Loucy (cell line): Measurements from ENCODE around the gene AMOTL2.

Experiments
- H2AFZ ChIP-seq: fragments of 200-600 bp; sonication (generic); 2 replicates; pipeline ENCODE4 v1.6.0; 2016; ENCODE audit warnings: antibody characterized with exemption, mild to moderate bottlenecking, low read length, moderate library complexity
- H3F3A ChIP-seq: fragments of 200-600 bp; 2 replicates; pipeline ENCODE4 v1.6.0; 2016; ENCODE audit warnings: antibody characterized with exemption, low read depth, mild to moderate bottlenecking
- H3K27me3 ChIP-seq: fragments of 200-600 bp; sonication (generic); 2 replicates; pipeline ENCODE4 v1.6.1; 2014; ENCODE audit warnings: low read length, mild to moderate bottlenecking; ENCODE audit not compliant: insufficient read depth, poor library complexity, severe bottlenecking
- H3K36me3 ChIP-seq: fragments of 200-600 bp; sonication (generic); 2 replicates; pipeline ENCODE4 v1.6.1; 2016; ENCODE audit warnings: low read length; ENCODE audit not compliant: insufficient read depth
- H3K4me1 ChIP-seq: fragments of 200-600 bp; sonication (generic); 2 replicates; pipeline ENCODE4 v1.5.1; 2014; ENCODE audit warnings: low read length, mild to moderate bottlenecking; ENCODE audit not compliant: insufficient read depth, poor library complexity, severe bottlenecking
- H3K4me2 ChIP-seq: fragments of 200-600 bp; sonication (generic); 2 replicates; pipeline ENCODE4 v1.6.0; 2014; ENCODE audit warnings: antibody characterized with exemption, low read length, low read depth, mild to moderate bottlenecking; ENCODE audit not compliant: poor library complexity, severe bottlenecking
- H3K4me3 ChIP-seq: fragments of 200-600 bp; sonication (generic); 2 replicates; pipeline ENCODE4 v1.5.1; 2014; ENCODE audit warnings: low read length, mild to moderate bottlenecking, mixed read lengths; ENCODE audit not compliant: poor library complexity, severe bottlenecking
- H3K79me2 ChIP-seq: fragments of 200-600 bp; sonication (generic); 2 replicates; pipeline ENCODE4 v1.6.1; 2014; ENCODE audit warnings: low read length; ENCODE audit not compliant: insufficient read depth
- H3K9ac ChIP-seq: fragments of 200-600 bp; sonication (generic); 2 replicates; pipeline ENCODE4 v1.6.0; 2014; ENCODE audit warnings: mild to moderate bottlenecking, low read depth, low read length, moderate library complexity; ENCODE audit not compliant: poor library complexity, severe bottlenecking
- H3K9me2 ChIP-seq: fragments of 200-600 bp; sonication (generic); replicated peaks from 2 replicates; pipeline ENCODE4 v1.6.1; 2016; ENCODE audit warnings: low read depth, low read length, mixed read lengths
- H3K9me3 ChIP-seq: fragments of 200-600 bp; sonication (generic); 2 replicates; pipeline ENCODE4 v1.6.1; 2014; ENCODE audit warnings: mild to moderate bottlenecking, antibody characterized with exemption, low read length, low read depth; ENCODE audit not compliant: insufficient read depth
- H4K20me1 ChIP-seq: fragments of 200-600 bp; sonication (generic); 2 replicates; pipeline ENCODE4 v1.6.0; 2014; ENCODE audit warnings: antibody characterized with exemption, low read length, mild to moderate bottlenecking; ENCODE audit not compliant: insufficient read depth, poor library complexity, severe bottlenecking
- EZH2phosphoT487 ChIP-seq: fragments of 200-600 bp; IDR thresholded peaks from 2 replicates; pipeline ENCODE4 v1.6.1; 2018; ENCODE audit warnings: antibody characterized with exemption, mild to moderate bottlenecking, moderate library complexity, borderline replicate concordance
- TF ChIP-seq, protein P1 (sequence below): fragments of 200-600 bp; sonication (generic); conservative IDR thresholded peaks from 2 replicates; pipeline ENCODE4 v1.5.1; 2014; ENCODE audit warnings: mild to moderate bottlenecking, antibody characterized with exemption, low read length

Gene AMOTL2

DNA sequence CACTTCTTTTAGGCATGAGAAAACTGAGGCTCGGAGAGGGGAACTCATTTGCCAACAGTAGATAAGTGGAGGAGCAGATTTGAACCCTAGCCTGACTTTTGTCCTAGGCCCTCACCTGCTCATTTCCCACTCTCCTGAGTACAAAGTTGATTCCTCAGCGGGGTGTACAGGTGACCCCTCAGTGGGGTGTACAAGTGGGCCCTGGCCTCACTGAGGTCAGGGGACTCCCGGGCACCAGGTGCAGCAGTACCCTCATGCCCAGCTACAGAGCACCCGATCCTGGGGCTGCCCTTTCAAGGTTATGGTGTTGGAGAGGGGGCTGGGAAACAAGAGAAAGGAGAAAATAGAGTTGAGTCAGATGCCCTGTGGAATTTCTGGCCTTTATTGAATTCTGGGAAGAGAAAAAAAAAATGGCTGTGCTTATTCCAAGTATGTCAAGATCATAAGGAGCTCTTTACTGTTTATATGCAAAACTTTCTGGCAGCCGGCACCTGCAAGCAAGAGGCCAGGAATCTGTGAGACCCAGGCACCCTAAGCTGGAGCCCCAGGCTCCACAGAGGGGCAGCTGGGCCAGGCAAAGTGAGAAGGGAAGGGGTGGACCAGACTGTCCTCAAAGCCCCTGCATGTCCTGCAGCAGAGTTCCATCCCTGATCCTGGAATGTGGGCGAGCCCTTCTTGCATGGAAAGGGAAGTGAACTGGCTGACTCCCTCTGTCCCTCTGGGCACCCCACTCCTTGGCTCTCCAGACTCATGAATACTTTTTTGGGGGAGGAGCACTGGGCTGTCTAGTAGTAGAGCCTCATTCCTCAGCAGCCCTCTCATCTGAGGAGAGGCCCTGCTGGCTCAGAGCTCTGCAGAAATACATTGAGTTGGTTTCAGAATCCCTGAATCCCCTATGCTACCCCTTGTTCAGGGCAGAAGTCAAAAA is 43.1 kb downstream of the AMOTL2 start:
- no peaks in the 10 kb centered on the region for H3K9me2 ChIP-seq
- no peaks in the 10 kb centered on the region for H3K36me3 ChIP-seq
- H3F3A ChIP-seq, result no peaks in the 10 kb centered on the region
- H3K9ac ChIP-seq, result no peak overlapping the region
- no peak overlapping the region for H3K4me2 ChIP-seq
- H3K79me2 ChIP-seq, result no peaks in the 10 kb centered on the region
- H4K20me1 ChIP-seq, result no peaks in the 10 kb centered on the region
- TF ChIP-seq, protein P1, sequence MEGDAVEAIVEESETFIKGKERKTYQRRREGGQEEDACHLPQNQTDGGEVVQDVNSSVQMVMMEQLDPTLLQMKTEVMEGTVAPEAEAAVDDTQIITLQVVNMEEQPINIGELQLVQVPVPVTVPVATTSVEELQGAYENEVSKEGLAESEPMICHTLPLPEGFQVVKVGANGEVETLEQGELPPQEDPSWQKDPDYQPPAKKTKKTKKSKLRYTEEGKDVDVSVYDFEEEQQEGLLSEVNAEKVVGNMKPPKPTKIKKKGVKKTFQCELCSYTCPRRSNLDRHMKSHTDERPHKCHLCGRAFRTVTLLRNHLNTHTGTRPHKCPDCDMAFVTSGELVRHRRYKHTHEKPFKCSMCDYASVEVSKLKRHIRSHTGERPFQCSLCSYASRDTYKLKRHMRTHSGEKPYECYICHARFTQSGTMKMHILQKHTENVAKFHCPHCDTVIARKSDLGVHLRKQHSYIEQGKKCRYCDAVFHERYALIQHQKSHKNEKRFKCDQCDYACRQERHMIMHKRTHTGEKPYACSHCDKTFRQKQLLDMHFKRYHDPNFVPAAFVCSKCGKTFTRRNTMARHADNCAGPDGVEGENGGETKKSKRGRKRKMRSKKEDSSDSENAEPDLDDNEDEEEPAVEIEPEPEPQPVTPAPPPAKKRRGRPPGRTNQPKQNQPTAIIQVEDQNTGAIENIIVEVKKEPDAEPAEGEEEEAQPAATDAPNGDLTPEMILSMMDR, result no peak
- no peak overlapping the region for H2AFZ ChIP-seq
- H3K4me3 ChIP-seq, result no peak overlapping the region
- H3K4me1 ChIP-seq, result no peaks in the 10 kb centered on the region
- H3K9me3 ChIP-seq, result no peaks in the 10 kb centered on the region
- no peaks in the 10 kb centered on the region for H3K27me3 ChIP-seq

DNA sequence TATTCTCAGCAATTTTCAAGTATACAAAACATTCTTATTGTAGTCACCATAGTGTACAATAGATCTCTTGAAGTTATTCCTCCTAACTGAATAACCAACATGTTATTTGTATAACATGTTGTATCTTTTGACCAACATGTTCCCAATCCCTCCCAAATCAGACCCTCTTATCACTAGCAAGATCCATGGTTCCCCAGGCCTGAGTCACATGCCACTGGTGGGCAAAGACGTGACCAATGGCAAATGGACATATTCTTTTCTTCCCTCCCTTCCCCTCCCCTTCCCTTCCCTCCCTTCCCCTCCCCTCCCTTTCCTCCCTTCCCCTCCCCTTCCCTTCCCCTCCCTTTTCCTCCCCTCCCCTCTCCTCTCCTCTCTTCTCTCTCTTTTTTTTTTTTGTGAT is 45.4 kb downstream of the AMOTL2 start:
- Histone ChIP-seq H3K9ac (no peak overlapping the region), H2AFZ (no peak overlapping the region), H3K27me3 (no peaks in the 10 kb centered on the region), H3K9me3 (no peaks in the 10 kb centered on the region), H3K79me2 (no peaks in the 10 kb centered on the region), H3K4me2 (no peak overlapping the region), H3F3A (no peaks in the 10 kb centered on the region), H3K4me1 (no peaks in the 10 kb centered on the region), H3K36me3 (no peaks in the 10 kb centered on the region), H3K9me2 (no peaks in the 10 kb centered on the region), H3K4me3 (no peak overlapping the region), H4K20me1 (no peaks in the 10 kb centered on the region)
- TF ChIP-seq, protein P1, result no peak
- TF ChIP-seq EZH2phosphoT487, result no peak

DNA sequence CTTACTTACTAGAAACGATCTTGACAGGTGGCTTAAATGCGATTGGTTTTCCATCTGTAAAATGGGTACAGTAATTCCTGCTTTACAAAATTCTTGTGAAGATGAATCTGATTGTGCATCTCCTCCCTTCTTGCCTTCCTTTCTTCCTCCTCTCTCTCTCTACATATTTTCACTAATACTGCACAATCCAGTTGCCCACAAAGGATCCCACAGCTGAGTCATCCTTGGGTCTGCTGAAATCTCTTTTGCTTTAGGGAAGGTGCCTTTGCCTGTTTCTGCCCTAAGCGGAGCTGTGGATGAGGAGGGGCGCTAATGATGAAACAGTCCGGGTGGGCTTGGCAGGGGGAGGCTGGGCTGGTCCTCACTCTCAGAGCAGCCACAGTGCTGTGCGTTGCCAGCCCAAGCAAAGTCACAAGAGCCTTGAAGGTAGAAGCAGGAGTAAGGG is 46.1 kb downstream of the AMOTL2 start:
- Histone ChIP-seq H2AFZ (no peak overlapping the region), H3K4me1 (no peaks in the 10 kb centered on the region), H3K9me2 (no peaks in the 10 kb centered on the region), H3K36me3 (no peaks in the 10 kb centered on the region), H3K4me3 (no peak overlapping the region), H3K79me2 (no peaks in the 10 kb centered on the region), H3K9ac (no peak overlapping the region), H4K20me1 (no peaks in the 10 kb centered on the region), H3K9me3 (no peaks in the 10 kb centered on the region), H3F3A (no peaks in the 10 kb centered on the region), H3K4me2 (no peak overlapping the region), H3K27me3 (no peaks in the 10 kb centered on the region)
- no peak for TF ChIP-seq EZH2phosphoT487
- TF ChIP-seq, protein P1, result no peak
